ENCODE results near the gene SOX15.

Gene SOX15

GRCh38 chr17:7556627-7557026 lies 33.3 kb downstream of the SOX15 start:
- DNase-seq = no peak

- no peak for DNase-seq
These were observed 34.5 kb downstream of the SOX15 start for GRCh38 chr17:7555320-7555948.

- DNase-seq = no peak
These were observed 36.5 kb downstream of the SOX15 start for GRCh38 chr17:7553356-7553755.

- DNase-seq = no peak
These were observed 37.3 kb downstream of the SOX15 start for GRCh38 chr17:7552621-7553051.

- DNase-seq = no peak
These were observed 38.5 kb downstream of the SOX15 start for GRCh38 chr17:7551396-7551795.

- no peak for DNase-seq
These were observed 39.5 kb downstream of the SOX15 start for GRCh38 chr17:7550344-7550743.

GRCh38 chr17:7549401-7550055 lies 40.4 kb downstream of the SOX15 start:
- no peak for DNase-seq

GRCh38 chr17:7548585-7549400 lies 41.1 kb downstream of the SOX15 start, which contains the start of gene TNFSF12:
TNFSF12 (plus strand) TSS chr17:7549058; CDS start chr17:7549154, 96 bp downstream.
- DNase-seq = no peak

GRCh38 chr17:7544911-7545310 lies 45.0 kb downstream of the SOX15 start:
- no peak for DNase-seq

GRCh38 chr17:7541074-7541621 lies 48.7 kb downstream of the SOX15 start:
- no peak for DNase-seq

- no peak for DNase-seq
These were observed 50.9 kb downstream of the SOX15 start for GRCh38 chr17:7538891-7539545.
